GM19372 (cell line): ENCODE data around the gene MERTK.
A peak's percentile ranks its signal among the peaks of the same experiment; 100 is the strongest.
"Not testable (repeated sequence)": the region's sequence is repeated elsewhere in the genome, so short reads cannot be mapped to it uniquely, and the experiment has no call there.

Experiments
- ATAC-seq: cut with Tn5 transposase; IDR thresholded peaks from one replicate; pipeline ENCODE4 v1.9.1; 2021; ENCODE audit warnings: mild to moderate bottlenecking, low read depth, moderate library complexity; ENCODE audit not compliant: unreplicated experiment

The MERTK gene

DNA sequence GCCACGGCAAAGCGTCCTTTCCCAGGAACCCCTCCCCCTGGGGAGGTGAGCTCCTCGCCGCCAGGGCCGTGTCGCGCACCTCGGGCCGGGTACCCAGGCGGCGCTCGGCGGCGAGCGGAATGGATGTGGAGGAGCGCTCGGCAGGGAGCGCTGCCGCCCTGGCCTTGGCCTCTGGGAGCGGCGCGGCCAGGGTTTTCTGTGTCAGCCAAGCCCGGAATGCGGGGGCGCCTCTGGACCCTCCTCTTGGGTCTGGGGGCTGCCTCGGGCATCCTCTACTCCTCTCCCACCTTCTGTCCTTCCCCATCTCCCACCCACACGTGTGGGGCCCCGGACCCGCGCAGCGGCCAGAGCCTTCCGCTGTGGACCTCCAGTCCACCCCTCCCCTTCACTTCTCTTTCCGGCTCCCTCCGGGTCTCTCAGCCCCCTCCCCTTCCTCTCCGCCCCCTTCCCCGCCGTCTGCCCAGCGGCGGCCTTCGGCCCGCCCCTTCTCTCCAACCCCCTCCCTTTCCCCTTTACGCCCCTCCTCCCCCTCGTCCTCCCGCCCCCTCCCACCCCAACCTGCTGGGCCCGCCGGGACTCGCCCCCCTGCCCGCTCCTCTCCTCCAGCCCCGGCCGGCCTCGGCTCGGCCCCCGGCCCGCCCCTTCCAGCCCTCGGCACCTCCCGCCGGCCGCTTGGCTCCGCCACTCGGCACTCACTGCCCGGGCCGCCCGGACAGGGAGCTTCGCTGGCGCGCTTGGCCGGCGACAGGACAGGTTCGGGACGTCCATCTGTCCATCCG, at the start of gene MERTK:
Gene MERTK, plus strand, starts transcription at position 684 of the 779 bp plus-strand sequence. CDS start 129 bp downstream, outside the sequence.
- peak; percentile 57 for ATAC-seq

GRCh38 chr2:111850646-111851045, 47.8 kb upstream of the MERTK start:
- ATAC-seq = not testable (repeated sequence)

DNA sequence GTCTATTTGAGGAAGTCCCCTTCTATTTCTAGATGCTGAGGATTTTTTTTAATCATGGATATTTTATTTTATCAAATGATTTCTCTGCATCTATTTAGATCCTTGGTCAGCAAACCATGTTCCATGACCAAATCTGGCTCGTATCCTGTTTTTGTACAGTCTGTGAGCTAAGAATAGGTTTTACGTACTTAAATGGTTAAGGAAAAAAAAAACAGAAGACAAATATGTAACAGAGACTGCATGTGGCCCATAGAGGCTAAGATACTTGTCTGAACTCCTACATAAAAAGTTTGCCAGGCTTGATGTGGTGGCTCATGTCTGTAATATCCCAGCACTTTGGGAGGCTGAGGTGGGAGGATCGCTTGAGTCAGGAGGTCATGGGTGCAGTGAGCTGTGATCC, 45.9 kb upstream of the MERTK start:
- not testable (repeated sequence) for ATAC-seq

DNA sequence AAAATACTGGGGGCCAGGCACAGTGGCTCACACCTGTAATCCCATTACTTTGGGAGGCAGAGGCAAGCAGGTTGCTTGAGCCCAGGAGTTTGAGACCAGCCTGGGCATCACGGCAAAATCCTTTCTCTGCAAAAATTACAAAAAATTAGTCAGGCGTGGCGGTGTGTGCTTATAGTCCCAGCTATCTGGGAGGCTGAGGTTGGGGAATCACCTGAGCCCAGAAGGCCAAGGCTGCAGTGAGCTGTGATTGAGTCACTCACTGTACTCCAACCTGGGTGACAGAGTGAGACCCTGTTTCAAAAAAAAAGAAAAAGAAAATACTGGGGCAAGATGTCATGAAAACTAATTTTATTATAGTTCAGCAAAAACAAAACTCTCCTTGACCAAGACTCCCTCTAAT, 38.4 kb upstream of the MERTK start:
- not testable (repeated sequence) for ATAC-seq

DNA sequence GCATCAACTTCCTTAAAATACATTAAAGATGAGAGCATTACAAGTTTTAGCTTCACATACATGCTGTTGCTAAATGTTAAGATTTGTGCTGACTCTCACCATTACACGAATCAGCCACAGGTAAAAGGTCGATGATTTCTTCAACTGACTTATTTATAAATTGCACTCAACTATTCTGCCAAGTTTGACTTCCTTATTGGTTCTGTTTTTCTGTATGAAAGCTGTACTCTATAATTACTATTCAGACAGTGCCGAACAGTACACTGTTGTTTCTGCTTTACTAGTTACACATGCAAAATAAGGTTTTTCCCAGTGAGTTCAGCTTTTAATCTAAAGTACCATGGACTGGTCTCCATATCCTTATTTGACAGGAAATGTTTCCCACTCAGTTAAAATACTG, 33.3 kb upstream of the MERTK start:
- not testable (repeated sequence) for ATAC-seq

DNA sequence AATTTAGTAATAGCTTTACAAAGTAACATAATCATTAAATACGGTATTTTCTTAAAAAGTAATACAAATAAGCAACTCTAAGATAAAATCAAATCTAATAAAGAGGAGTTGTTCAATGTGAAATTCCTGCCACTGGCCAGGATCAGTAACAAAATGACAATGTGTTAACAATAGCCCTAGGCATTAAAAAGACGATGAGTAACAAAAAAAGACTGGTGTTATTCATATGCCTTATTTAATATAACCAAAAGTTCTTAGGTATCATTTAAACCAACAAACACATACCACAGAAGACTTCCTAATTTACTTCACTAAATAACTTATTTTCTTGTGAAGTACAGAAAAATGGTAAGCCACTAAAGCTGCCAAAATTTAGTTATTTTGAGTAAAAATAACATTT, 25.6 kb upstream of the MERTK start:
- ATAC-seq = not testable (repeated sequence)

- ATAC-seq = peak; percentile 84
These were observed 14.5 kb upstream of the MERTK start, which contains the start of gene ANAPC1 for GRCh38 chr2:111883661-111884591. Gene ANAPC1, minus strand, starts transcription at chr2:111884193. Its CDS starts 3,368 bp downstream, at chr2:111880825.

DNA sequence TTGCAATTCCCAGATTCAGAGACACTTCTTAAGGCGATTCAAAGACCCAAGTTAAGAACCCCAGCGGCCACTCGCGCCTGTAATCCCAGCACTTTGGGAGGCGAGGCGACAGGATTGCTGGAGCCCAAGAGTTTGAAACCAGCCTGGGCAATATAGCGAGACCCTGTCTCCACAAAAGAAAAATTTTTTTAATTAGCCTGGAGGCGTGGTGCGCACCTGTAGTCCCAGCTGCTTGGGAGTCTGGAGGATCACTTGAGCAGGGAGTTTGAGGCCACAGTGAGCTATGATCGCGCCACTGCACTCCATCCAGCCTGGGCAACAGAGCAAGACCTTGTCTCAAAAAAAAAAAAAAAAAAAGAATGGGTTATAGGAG, 13.8 kb upstream of the MERTK start:
- ATAC-seq = no peak

DNA sequence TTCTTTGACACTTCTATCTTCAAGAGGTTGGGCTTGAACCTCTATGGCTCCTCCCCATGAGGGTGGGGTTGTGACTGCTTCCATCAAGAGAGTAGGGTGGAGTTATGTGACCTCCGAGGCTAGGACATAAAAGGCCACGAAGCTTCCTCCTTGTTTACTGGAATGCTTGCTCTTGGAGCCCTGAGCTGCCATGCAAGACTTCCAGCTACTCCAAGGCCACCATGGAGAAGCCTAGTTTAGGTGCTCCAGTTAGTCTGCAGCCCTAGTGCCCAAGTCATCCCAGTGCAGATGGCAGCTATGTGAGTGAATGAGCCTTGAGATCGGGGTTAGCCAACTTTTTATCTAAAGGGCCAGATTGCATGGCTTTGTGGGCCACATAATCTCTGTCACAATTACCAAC, 2.4 kb upstream of the MERTK start:
- ATAC-seq = no peak

GRCh38 chr2:111896576-111896975, 1.8 kb upstream of the MERTK start:
- ATAC-seq = no peak

GRCh38 chr2:111897630-111897923, 830 bp upstream of the MERTK start:
- ATAC-seq = no peak

DNA sequence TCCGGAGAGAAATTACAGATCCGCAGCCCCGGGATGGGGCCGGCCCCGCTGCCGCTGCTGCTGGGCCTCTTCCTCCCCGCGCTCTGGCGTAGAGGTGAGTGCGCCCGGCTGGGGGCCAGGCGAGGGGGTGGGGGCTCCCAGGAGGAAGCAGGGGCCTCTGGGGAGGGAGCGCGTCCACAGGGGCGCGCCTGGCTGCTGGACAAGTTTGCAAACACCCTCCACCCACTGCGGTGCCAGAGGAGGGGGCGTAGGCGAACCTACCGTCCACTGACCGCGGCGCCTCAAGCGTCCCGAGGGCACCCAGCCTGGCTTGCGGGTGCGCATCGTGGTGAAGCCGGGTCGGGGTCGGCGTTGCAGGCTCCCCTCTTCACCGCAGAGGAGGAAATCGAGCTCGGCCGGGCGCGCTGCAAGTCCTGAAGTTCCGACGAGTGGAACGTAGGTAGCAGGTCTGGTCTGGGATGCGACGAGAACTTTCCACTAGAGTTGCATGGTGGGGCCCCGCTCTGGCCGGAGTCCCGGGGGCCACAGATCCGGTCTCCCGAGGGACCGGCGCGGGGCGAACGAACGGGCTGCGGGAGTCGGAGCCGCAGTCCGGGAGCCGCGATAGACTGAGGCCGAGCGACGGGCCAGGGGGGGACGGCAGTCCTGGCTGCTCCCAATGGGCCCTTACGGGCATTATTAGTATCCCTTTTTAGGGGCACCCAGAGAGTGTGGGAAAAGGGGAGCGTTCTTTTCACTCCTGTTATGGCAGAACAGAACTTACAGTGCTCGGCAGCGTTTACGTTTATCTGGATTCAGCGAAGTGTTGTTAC, 502 bp downstream of the MERTK start:
- ATAC-seq = peak; percentile 13

- ATAC-seq = no peak
These were observed 2.5 kb downstream of the MERTK start for GRCh38 chr2:111900859-111901258.

DNA sequence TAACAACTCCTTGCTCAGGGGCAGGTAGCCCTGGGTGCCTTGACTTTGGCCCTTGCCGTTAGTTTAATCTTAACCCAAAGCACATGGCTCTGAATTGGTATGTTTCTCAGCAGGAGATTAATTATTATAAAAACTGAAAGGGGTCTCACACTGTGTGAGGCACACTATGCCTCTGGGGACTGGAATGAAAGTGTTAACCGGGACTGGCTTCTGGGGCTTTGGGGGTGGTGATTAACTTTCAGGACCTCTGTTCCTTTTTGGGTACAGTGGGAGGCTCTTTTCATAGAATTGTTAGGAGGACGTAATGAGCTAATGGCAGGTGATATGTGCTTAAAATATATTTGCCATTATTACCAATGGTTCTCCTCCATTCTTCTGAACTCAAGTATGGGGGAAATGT, 5.1 kb downstream of the MERTK start:
- no peak for ATAC-seq

DNA sequence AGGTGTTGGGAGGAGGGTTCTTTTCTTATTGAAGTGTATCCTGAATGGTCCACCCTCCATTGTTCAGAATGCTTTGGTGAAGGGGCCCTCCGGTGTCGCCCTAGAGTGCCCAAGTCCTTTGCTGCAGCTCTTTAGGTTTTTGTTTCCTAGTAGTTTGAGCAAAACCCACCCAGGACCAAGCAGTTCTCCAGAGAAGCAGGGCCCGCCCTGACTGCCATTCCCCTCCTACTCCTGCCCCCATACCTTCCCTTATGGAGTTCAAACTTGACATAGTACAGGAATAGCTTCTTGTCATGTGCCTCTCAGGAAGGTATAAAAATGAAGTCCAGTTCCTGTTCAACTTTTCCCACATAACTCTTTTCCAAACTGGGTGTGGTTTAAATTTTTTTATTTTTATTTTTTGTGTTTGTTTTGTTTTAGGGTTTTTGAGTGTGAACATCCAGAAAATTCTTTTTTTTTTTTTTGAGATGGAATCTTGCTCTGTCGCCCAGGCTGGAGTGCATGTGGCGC, 5.6 kb downstream of the MERTK start:
- no peak for ATAC-seq

DNA sequence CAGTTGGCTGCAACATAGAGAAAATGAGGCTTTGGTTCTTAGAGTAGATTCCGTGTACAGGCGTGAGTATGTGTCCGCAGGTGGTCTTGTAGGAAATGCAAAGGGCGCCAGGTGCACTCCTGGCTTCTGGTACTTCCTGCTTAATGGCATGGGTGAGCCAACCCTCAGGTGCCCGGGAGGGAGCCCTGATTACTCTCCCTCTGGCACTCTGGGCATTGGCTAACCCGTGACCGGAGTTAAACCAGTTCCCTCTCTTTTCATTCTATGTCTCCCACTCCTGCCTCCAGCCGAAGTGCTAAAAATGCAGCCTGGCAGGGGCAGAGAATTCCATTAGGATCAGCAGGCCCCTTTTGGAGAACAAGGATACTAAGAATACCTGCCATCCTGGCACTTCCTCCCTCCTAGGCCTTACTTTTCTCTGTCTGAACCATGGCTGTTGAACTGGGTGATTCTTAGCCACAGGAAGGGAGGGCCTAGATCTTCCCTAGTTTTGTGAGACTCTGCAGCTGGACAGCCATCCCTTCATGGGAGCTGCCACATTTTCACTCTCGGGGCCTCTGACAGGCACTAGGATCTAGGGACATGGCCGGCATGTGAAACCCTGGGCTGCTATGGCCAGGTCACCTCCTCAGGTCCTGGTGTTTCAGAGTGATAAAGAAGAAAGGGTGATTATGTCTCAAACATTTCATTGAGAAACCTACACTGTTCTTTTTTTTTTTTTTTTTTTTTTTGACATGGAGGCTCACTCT, 6.5 kb downstream of the MERTK start:
- ATAC-seq = no peak

- ATAC-seq = not testable (repeated sequence)
These were observed 7.1 kb downstream of the MERTK start for GRCh38 chr2:111905475-111905869.

DNA sequence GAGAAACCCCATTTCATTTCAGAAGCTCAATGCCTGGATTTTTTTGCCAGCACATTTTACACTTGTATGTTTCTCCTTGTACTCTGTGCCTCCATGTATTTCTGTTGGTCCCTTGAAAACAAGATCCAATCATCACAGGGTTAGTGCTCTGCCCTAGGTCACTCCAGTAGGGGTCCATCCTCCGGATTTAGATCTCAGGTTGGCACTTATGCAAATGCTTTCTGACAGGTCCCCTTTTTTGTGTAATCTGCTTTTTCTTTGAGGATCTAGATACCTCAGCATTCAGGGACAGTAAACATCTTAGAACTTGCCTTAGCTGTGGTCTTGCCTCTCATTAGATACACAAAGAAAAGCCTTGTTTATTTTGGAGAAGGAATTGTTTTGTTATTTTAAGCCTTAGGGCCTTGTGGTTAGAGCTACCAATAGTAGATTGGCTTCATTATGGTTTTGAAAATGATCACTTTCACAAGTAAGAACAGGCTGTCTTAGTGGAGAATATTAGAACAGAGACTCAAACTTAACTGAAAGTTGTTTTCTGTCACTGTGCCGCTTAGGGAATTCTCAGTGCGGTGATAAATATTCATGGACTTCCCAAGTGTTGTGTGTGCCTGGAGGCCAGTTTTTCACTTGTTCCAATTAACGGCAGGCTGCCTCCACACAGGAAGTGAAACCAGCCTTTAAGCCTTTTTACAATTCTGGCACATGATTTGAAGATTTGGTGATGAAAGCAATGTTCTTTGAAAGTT, 7.8 kb downstream of the MERTK start:
- no peak for ATAC-seq

GRCh38 chr2:111908578-111908977, 10.2 kb downstream of the MERTK start:
- ATAC-seq = no peak
